Breast epithelium (tissue), 3 donors: ENCODE measurements around the gene SPG7.

Source experiments
- CTCF ChIP-seq, 3 donors: fragments of 450-650 bp; IDR thresholded peaks; one replicate each; pipeline ENCODE4 v1.5.1; 2016 to 2017; ENCODE audit warnings: antibody characterized with exemption in 3 of 3, mild to moderate bottlenecking in 3 of 3, moderate library complexity in 3 of 3
- POLR2A ChIP-seq: fragments of 450-650 bp; IDR thresholded peaks from one replicate; pipeline ENCODE4 v1.6.1; 2016; ENCODE audit warnings: antibody characterized with exemption, mild to moderate bottlenecking, moderate library complexity
- POLR2AphosphoS5 ChIP-seq, 3 donors: sonication (generic); formaldehyde crosslinking; IDR thresholded peaks; one replicate each; pipeline ENCODE4 v1.6.1; 2017; ENCODE audit warnings: antibody characterized with exemption in 3 of 3

- no peak for TF ChIP-seq CTCF (IDR thresholded peaks at IDR 0.05)
- no peak for TF ChIP-seq POLR2A
- no peak for TF ChIP-seq POLR2AphosphoS5 (IDR thresholded peaks at IDR 0.05)
These were observed 63.4 kb downstream of the SPG7 start for GRCh38 chr16:89571636-89572035.
